Measurements from ENCODE around the gene PCDHGB1. TPM values are rescaled to one million over a fixed set of nuclear protein-coding genes. Genes with fewer than 3 reads are reported as not detected.
A peak's percentile ranks its signal among the peaks of the same experiment; 100 is the strongest.
"Not testable (repeated sequence)": the region's sequence is repeated elsewhere in the genome, so short reads cannot be mapped to it uniquely, and the experiment has no call there.

Gene PCDHGB1
- total RNA-seq, 1 donor = 4.2 TPM

DNA sequence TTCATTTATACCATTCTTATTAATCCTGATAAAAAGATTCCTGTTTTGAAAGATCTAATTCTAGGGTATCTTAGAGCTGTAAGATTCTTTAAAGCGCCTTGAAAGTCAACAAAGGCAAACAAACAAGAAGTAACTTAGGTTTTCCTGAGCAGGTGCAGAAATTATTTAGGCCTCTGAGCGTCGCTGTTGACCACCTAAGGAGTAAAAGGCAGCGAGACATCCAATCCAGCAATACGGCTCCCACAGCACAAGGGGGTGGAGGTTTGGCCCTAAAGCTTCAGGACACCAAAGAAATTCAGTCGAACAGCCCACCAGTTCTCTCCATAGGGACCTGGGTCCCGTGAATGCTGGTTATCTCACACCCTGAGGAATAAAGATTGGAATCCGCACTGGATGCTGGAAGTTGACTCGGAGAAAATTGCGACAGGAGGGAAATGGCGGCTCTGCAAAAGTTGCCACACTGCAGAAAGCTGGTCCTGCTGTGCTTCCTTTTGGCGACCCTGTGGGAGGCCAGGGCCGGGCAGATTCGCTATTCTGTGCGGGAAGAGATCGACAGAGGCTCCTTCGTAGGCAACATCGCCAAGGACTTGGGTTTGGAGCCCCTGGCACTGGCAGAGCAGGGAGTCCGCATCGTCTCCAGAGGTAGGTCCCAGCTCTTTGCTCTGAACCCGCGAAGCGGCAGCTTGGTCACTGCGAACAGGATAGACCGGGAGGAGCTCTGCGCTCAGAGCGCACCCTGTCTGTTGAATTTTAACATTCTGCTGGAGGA lies 11.2 kb upstream of the PCDHGB1 start, which contains the start of gene PCDHGA2:
Gene PCDHGA2, plus strand, starts transcription at position 223 of the 769 bp plus-strand sequence.
- peak within 1 kb of the TSS; percentile 57 for H3K4me3 ChIP-seq (ENCODE audit: low read depth, low read length)
- peak; percentile 68 for DNase-seq (ENCODE audit: low read depth)
- TF ChIP-seq, protein P1, sequence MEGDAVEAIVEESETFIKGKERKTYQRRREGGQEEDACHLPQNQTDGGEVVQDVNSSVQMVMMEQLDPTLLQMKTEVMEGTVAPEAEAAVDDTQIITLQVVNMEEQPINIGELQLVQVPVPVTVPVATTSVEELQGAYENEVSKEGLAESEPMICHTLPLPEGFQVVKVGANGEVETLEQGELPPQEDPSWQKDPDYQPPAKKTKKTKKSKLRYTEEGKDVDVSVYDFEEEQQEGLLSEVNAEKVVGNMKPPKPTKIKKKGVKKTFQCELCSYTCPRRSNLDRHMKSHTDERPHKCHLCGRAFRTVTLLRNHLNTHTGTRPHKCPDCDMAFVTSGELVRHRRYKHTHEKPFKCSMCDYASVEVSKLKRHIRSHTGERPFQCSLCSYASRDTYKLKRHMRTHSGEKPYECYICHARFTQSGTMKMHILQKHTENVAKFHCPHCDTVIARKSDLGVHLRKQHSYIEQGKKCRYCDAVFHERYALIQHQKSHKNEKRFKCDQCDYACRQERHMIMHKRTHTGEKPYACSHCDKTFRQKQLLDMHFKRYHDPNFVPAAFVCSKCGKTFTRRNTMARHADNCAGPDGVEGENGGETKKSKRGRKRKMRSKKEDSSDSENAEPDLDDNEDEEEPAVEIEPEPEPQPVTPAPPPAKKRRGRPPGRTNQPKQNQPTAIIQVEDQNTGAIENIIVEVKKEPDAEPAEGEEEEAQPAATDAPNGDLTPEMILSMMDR (IDR thresholded peaks at IDR 0.05; ENCODE audit: insufficient read depth, low read length) = peak; percentile 55

DNA sequence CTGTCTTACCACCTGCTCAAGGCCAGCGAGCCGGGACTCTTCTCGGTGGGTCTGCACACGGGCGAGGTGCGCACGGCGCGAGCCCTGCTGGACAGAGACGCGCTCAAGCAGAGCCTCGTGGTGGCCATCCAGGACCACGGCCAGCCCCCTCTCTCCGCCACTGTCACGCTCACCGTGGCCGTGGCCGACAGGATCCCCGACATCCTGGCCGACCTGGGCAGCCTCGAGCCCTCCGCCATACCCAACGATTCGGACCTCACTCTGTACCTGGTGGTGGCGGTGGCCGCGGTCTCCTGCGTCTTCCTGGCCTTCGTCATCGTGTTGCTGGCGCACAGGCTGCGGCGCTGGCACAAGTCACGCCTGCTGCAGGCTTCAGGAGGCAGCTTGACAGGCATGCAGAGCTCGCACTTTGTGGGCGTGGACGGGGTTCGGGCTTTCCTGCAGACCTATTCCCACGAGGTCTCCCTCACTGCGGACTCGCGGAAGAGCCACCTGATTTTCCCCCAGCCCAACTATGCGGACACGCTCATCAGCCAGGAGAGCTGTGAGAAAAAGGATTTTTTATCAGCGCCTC lies 9.0 kb upstream of the PCDHGB1 start:
- not testable (repeated sequence) for H3K4me3 ChIP-seq (ENCODE audit: low read depth, low read length); DNase-seq (ENCODE audit: low read depth)

DNA sequence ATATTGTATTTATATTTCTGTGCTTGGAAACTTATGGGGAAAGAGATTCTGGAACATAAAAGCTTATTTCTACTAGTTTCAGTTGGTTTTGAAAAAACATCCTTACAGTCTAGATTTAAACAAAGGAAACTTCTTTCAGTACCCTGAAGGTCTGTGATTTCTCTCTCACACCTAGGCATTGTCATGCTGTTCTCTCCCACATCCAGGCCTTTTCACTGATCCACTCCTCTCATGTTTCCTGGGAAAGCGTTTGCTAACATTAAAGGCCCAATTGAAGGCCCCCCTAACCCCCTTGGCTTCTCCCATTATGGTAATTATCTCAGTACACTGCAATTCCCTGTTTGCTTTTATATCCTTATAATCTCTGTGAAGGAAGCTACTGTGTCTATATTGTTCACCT lies 7.1 kb upstream of the PCDHGB1 start:
- DNase-seq (ENCODE audit: low read depth) = no peak
- TF ChIP-seq, protein P1 (IDR thresholded peaks at IDR 0.05; ENCODE audit: insufficient read depth, low read length) = no peak
- no peak overlapping the region for H3K4me3 ChIP-seq (ENCODE audit: low read depth, low read length)

DNA sequence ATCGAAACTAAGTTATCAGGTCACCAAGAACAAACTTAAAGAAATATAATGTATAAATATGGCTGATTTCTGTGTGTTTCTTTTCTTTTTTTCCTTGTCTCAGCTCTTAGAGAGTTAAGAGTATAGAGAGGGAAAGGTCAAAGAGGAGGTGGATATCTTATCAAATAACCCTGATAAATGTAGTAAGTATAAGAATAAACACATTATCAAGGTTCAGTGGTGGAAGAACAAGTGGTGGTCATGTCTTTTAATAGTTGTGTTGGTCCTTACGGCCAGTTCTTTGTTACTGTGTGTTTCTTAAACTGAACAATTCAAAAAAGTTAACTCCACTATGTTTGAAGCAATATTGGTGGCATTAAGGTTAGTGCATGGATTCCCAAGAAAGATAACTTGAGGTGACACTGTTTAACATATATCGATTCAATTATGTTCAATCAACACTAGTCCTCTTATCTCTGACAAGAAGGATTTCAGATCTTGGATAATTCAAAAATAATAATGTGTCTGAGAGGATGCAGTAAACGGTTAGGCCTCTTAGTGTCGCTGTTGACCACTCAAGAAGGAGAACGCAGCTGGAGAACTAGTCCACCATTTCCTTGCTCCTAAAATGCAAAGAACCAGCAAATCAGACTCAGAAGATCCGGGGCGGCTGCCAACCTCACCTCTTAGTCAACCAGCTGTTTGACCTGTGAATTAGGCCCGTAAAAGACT lies 6.5 kb upstream of the PCDHGB1 start, which contains the start of gene PCDHGA3:
Gene PCDHGA3, plus strand, starts transcription at position 588 of the 711 bp plus-strand sequence. CDS start 205 bp downstream, outside the sequence.
- TF ChIP-seq, protein P1 (IDR thresholded peaks at IDR 0.05; ENCODE audit: insufficient read depth, low read length) = peak; percentile 56
- DNase-seq (ENCODE audit: low read depth) = peak; percentile 72
- peak within 1 kb of the TSS; percentile 57 for H3K4me3 ChIP-seq (ENCODE audit: low read depth, low read length)

DNA sequence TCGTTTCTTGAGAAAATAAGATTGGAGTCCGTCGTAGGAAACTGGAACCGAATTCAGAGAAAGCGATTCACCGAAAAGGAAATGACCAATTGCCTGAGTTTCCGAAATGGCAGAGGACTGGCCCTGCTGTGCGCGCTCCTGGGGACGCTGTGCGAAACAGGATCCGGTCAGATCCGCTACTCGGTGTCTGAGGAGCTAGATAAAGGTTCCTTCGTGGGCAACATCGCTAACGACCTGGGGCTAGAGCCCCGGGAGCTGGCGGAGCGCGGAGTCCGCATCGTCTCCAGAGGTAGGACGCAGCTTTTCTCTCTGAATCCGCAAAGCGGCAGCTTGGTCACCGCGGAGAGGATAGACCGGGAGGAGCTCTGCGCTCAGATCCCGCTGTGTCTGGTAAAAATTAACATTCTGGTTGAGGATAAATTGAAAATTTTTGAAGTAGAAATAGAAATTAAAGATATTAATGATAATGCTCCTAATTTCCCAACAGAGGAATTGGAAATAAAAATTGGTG lies 5.9 kb upstream of the PCDHGB1 start:
- TF ChIP-seq, protein P1 (IDR thresholded peaks at IDR 0.05; ENCODE audit: insufficient read depth, low read length) = no peak
- peak overlapping the region; percentile 57 for H3K4me3 ChIP-seq (ENCODE audit: low read depth, low read length)
- DNase-seq (ENCODE audit: low read depth) = no peak

DNA sequence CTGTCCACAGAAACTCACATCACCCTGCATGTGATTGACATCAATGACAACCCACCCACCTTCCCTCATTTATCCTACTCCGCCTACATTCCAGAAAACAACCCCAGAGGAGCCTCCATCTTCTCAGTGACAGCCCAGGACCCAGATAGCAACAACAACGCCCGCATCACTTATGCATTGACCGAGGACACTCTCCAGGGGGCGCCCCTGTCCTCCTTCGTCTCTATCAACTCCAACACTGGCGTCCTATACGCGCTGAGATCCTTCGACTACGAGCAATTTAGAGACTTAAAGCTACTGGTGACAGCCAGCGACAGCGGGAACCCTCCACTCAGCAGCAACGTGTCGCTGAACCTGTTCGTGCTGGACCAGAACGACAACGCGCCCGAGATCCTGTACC lies 4.6 kb upstream of the PCDHGB1 start:
- TF ChIP-seq, protein P1 (IDR thresholded peaks at IDR 0.05; ENCODE audit: insufficient read depth, low read length) = no peak
- no peak for DNase-seq (ENCODE audit: low read depth)
- no peak overlapping the region for H3K4me3 ChIP-seq (ENCODE audit: low read depth, low read length)

DNA sequence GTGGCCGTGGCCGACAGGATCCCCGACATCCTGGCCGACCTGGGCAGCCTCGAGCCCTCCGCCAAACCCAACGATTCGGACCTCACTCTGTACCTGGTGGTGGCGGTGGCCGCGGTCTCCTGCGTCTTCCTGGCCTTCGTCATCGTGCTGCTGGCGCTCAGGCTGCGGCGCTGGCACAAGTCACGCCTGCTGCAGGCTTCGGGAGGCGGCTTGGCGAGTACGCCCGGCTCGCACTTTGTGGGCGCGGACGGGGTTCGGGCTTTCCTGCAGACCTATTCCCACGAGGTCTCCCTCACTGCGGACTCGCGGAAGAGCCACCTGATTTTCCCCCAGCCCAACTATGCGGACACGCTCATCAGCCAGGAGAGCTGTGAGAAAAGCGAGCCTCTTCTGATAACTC lies 3.9 kb upstream of the PCDHGB1 start:
- H3K4me3 ChIP-seq (ENCODE audit: low read depth, low read length); DNase-seq (ENCODE audit: low read depth): not testable (repeated sequence)

Data from fibroblast of the aortic adventitia (primary cell).